Measurements from ENCODE around the gene LRRC18.

GRCh38 chr10:48895803-48896195 is 43.8 kb downstream of the LRRC18 start:
- no peak for TF ChIP-seq HNF4G (IDR thresholded peaks at IDR 0.05; ENCODE audit: borderline replicate concordance, low read depth, low read length)
- no peak for TF ChIP-seq HNF4G (CRISPR knock-in tag; IDR thresholded peaks at IDR 0.05; ENCODE audit: borderline replicate concordance, low read depth)
- TF ChIP-seq IRF1 (CRISPR knock-in tag; IDR thresholded peaks at IDR 0.05; ENCODE audit: low read depth), result no peak
- no peak for TF ChIP-seq CHD4 (IDR thresholded peaks at IDR 0.05; ENCODE audit: borderline replicate concordance, low read length)
- TF ChIP-seq ZNF253 (CRISPR knock-in tag; IDR thresholded peaks at IDR 0.05; ENCODE audit: borderline replicate concordance), result no peak
- no peak for TF ChIP-seq ADNP (CRISPR knock-in tag; IDR thresholded peaks at IDR 0.05)
- no peak for TF ChIP-seq FOXA3 (CRISPR knock-in tag; IDR thresholded peaks at IDR 0.05)
- no peak for TF ChIP-seq POLR2A (IDR thresholded peaks at IDR 0.05; ENCODE audit: insufficient read depth in 1 of 2, low read depth in 2 of 2, low read length in 2 of 2)
- TF ChIP-seq SP1 (IDR thresholded peaks at IDR 0.05), result no peak
- TF ChIP-seq SP1 (CRISPR knock-in tag; IDR thresholded peaks at IDR 0.05), result no peak
- TF ChIP-seq MTA1 (CRISPR knock-in tag; IDR thresholded peaks at IDR 0.05; ENCODE audit: borderline replicate concordance), result no peak
- TF ChIP-seq EZH2 (conservative IDR thresholded peaks at IDR 0.05; ENCODE audit: low read depth, low read length), result no peak
- no peak for TF ChIP-seq ZNF256 (CRISPR knock-in tag; conservative IDR thresholded peaks at IDR 0.05)
